GM18507 (cell line): ENCODE data around the gene KCNE5.
"Not testable (repeated sequence)": the region's sequence is repeated elsewhere in the genome, so short reads cannot be mapped to it uniquely, and the experiment has no call there.

Experiments
- DNase-seq: peaks from one replicate; pipeline ENCODE4 v3.0.0; 2011; ENCODE audit warnings: low read depth; ENCODE audit not compliant: insufficient read length; ENCODE audit errors: extremely low spot score
- FAIRE-seq: peaks from 2 replicates; lab custom pipeline; 2011; peaks lifted over from hg19 to GRCh38; lab: Jason Lieb, UNC

Gene KCNE5

GRCh38 chrX:109622270-109622669 lies 2.7 kb downstream of the KCNE5 start:
- DNase-seq (no peak), FAIRE-seq (no peak)

- DNase-seq (no peak), FAIRE-seq (no peak)
Observed at GRCh38 chrX:109619771-109620170, 5.2 kb downstream of the KCNE5 start.

- DNase-seq (no peak), FAIRE-seq (no peak)
Observed at GRCh38 chrX:109614951-109615350, 10.0 kb downstream of the KCNE5 start.

- DNase-seq (no peak), FAIRE-seq (no peak)
Observed at GRCh38 chrX:109601486-109601885, 23.5 kb downstream of the KCNE5 start.

- FAIRE-seq, result no peak
- no peak for DNase-seq
Observed at GRCh38 chrX:109600237-109600651, 24.7 kb downstream of the KCNE5 start.

GRCh38 chrX:109596015-109596414 lies 29.0 kb downstream of the KCNE5 start:
- DNase-seq, result no peak
- no peak for FAIRE-seq

- DNase-seq (no peak), FAIRE-seq (no peak)
Observed at GRCh38 chrX:109590176-109590575, 34.8 kb downstream of the KCNE5 start.

- DNase-seq (no peak), FAIRE-seq (no peak)
Observed at GRCh38 chrX:109585488-109585887, 39.5 kb downstream of the KCNE5 start.

- FAIRE-seq (no peak), DNase-seq (no peak)
Observed at GRCh38 chrX:109578916-109579315, 46.1 kb downstream of the KCNE5 start.

- DNase-seq (no peak), FAIRE-seq (no peak)
Observed at GRCh38 chrX:109577055-109577454, 47.9 kb downstream of the KCNE5 start.

- not testable (repeated sequence) for FAIRE-seq, DNase-seq
Observed at GRCh38 chrX:109576083-109576482, 48.9 kb downstream of the KCNE5 start.
